Measurements from ENCODE around the gene TBC1D2. TPM values are rescaled to one million over a fixed set of nuclear protein-coding genes. Genes with fewer than 3 reads are reported as not detected.

The TBC1D2 gene, protein sequence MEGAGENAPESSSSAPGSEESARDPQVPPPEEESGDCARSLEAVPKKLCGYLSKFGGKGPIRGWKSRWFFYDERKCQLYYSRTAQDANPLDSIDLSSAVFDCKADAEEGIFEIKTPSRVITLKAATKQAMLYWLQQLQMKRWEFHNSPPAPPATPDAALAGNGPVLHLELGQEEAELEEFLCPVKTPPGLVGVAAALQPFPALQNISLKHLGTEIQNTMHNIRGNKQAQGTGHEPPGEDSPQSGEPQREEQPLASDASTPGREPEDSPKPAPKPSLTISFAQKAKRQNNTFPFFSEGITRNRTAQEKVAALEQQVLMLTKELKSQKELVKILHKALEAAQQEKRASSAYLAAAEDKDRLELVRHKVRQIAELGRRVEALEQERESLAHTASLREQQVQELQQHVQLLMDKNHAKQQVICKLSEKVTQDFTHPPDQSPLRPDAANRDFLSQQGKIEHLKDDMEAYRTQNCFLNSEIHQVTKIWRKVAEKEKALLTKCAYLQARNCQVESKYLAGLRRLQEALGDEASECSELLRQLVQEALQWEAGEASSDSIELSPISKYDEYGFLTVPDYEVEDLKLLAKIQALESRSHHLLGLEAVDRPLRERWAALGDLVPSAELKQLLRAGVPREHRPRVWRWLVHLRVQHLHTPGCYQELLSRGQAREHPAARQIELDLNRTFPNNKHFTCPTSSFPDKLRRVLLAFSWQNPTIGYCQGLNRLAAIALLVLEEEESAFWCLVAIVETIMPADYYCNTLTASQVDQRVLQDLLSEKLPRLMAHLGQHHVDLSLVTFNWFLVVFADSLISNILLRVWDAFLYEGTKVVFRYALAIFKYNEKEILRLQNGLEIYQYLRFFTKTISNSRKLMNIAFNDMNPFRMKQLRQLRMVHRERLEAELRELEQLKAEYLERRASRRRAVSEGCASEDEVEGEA
- 6.4 and 8.5 TPM in 2 replicates for total RNA-seq

GRCh38 chr9:98255578-98256296 is at the start of gene TBC1D2:
TSS of gene TBC1D2 (minus strand) at chr9:98255649. CDS start at chr9:98255541, 108 bp downstream.

GRCh38 chr9:98192503-98193335 is 62.7 kb downstream of the TBC1D2 start, which contains the start of gene CORO2A:
TSS of gene CORO2A (minus strand) at chr9:98192637. CDS start at chr9:98157660, 34,977 bp downstream.

Small RNAs within 50 kb of the gene (small RNA-seq; reads per million reads assigned to genes)
- gene MIR6854 = not detected

Other genes starting within 250 kb of the TBC1D2 start
- gene NANS, start 198.9 kb downstream of the TBC1D2 start, total RNA-seq = 79.4 and 91.4 TPM in 2 replicates
- 2.3 and 2.9 TPM in 2 replicates for gene TRIM14, start 136.4 kb downstream of the TBC1D2 start, total RNA-seq
- gene CORO2A, start 63.0 kb downstream of the TBC1D2 start, total RNA-seq = 0.48 and 0.65 TPM in 2 replicates

Data from vein endothelial cell (primary cell).